ENCODE results near the gene OXSM.

- TF ChIP-seq POLR2AphosphoS5 (IDR thresholded peaks at IDR 0.05; ENCODE audit: low read depth, low read length), result no peak
- TF ChIP-seq JUND (IDR thresholded peaks at IDR 0.05), result no peak
- no peak for TF ChIP-seq CTCF (IDR thresholded peaks at IDR 0.05 in 2 of 3, conservative IDR thresholded peaks at IDR 0.05 in 1 of 3; ENCODE audit: borderline replicate concordance in 1 of 3, insufficient read depth in 1 of 3, low read depth in 2 of 3, low read length in 2 of 3)
- no peak for TF ChIP-seq SRF (IDR thresholded peaks at IDR 0.05; ENCODE audit: low read depth)
- no peak for TF ChIP-seq POLR2A (IDR thresholded peaks at IDR 0.05; ENCODE audit: borderline replicate concordance, extremely low read depth, insufficient read depth, insufficient read length)
- no peak for TF ChIP-seq EZH2 (IDR thresholded peaks at IDR 0.05)
- TF ChIP-seq YY1 (IDR thresholded peaks at IDR 0.05; ENCODE audit: extremely low read depth, insufficient replicate concordance, low read depth, low read length), result no peak
- TF ChIP-seq MAX (IDR thresholded peaks at IDR 0.05), result no peak
- no peak for TF ChIP-seq SIN3A (IDR thresholded peaks at IDR 0.05; ENCODE audit: low read depth)
Observed at GRCh38 chr3:25830373-25831280, 40.7 kb downstream of the OXSM start.
